Medulla oblongata (tissue), 1 donor: ENCODE measurements around the gene FBXW10.
"Not testable (repeated sequence)": the region's sequence is repeated elsewhere in the genome, so short reads cannot be mapped to it uniquely, and the experiment has no call there.

Source experiments
- DNase-seq: peaks from one replicate; pipeline ENCODE4 v3.0.0-alpha.2; 2015; ENCODE audit errors: extremely low spot score

FBXW10 gene

DNA sequence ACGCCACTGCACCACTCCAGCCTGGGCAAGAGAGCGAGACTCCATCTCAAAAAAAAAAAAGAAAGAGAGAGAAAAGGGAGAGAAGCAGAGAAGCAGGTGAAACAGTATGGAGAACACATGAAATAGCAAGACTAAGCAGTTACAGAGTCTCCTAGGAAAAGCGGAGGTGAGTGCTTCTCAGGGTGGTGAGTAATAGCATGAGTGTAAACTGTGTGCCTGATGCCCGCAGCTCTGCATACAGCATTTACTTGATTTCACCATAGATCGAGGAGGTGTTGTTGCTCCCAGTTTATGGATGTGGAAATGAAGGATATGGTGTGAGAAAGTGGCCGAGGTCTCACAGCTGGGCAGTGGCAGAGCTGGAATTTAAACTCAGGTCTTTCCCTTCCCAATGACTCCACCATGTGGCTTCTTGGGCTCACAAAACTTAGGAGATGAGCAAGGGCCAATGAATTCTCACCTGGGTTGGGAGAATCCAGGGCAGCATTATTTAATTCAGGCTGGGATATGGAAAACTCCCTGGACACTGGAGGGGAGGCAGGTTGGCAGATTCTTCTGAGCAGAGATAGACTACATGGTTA lies 10.1 kb downstream of the FBXW10 start:
- not testable (repeated sequence) for DNase-seq

DNA sequence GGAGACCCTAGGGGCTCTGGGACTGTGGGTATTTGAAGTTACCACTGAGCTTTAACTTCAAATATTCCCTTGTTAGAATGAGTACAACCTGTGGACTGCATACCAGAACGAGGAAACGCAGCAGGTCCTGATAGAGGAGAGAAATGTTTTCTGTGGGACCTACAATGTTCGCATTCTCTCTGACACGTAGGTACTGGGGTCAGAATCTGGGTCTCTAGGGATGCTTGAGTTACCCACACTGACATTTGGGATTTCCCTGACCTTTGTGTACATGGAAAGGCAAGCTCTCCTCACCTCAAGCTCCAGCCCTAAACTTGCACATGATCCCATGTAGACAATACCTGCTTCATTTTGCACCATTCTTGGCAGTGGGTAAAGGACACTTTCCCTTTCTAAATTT lies 12.1 kb downstream of the FBXW10 start:
- not testable (repeated sequence) for DNase-seq

DNA sequence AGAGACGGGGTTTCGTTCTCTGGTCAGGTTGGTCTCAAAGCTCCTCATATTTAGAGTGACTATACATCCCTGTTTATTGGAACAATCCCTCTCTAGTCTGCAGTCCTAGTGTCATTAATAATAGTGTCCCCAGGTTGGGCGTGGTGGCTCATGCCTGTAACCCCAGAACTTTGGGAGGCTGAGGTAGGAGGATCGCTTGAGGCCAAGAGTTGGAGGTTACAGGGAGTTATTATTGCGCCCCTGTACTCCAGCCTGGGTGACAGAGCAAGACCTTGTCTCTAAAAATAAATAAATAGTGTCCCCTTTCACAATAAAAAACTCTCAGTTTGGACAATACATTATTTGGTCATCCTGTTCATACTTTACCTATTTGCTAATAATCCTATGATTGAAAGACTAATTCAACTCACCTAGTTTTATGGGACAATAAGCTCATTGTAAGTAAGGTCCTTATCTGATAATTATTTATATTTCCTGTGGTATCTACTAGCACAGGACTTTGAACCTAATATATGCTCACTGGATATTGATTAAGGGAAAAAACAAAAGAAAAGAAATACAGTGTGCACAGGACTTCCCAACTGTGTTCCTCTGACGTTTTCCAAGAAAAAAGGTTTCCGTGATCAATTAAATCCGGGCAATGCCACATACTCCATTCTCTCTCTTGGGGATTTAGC lies 13.7 kb downstream of the FBXW10 start:
- DNase-seq = not testable (repeated sequence)

DNA sequence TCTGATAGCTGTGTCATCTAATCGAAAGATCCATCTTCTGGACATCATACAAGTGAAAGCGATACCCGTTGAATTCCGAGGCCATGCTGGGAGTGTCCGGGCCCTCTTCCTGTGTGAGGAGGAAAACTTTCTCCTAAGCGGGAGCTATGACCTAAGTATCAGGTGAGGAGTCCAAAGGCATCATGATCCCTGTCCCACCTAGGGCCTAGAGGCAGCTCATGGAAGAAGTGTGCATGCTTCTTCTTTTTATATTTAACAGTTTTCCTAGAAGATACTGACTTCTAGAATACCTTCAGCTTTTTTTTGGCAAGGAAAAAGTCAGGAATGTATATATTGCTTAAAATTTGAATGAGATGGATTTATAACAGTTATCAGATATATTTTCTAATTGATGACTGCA lies 14.5 kb downstream of the FBXW10 start:
- DNase-seq = not testable (repeated sequence)

DNA sequence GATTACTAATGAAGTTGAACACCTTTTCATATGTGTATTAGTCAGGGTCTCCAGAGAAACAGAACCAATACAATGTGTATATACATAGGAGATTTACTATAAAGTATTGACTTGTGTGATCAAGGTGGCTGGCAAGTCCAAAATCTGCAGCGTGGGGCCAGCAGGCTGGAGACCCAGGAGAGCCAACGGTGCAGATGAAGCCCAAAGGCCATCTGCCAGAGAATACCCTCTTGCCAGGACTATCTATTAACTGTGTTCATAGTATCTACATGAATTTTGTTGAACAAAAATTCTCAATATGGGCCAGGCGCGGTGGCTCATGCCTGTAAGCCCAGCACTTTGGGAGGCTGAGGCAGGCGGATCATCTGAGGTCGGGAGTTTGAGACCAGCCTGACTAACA lies 16.4 kb downstream of the FBXW10 start:
- DNase-seq = not testable (repeated sequence)

DNA sequence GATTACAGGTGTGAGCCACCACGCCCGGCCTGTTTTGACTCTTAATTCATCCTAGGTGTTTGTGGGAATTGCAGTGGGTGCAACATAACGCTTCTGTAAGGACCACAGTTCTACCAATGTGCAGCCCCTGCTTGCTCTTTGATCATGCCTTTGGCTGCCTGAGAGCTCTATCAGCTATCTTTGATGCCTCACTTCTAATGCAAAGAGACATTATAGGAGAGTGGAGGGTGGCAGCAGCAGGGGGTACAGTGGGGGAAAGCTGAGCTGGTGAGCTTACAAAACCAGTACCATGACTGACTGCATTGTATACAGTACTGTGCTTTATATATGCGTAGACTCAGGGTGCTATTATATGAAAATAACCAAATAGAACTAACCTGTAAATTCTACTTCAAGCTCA lies 26.7 kb downstream of the FBXW10 start:
- DNase-seq = not testable (repeated sequence)

DNA sequence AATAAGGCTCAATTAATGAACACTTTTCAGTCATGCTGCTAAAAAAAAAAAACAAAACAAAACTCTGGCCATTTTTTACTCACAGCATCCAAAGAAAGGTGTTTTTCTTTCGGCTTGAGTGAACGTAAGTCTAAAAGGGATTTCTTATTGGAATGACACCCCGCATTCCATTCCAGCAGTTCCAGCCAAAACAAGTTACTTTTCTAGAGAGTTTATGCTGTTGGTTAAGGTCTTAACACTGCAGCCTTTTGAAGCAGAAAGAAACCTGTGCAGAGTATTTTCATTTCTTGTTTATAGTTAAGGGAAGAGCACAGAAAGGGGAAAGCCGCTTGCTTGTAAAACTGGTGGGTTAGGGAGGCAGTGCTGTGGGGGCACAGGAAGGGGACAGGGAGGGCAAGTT lies 27.2 kb downstream of the FBXW10 start:
- DNase-seq = not testable (repeated sequence)

DNA sequence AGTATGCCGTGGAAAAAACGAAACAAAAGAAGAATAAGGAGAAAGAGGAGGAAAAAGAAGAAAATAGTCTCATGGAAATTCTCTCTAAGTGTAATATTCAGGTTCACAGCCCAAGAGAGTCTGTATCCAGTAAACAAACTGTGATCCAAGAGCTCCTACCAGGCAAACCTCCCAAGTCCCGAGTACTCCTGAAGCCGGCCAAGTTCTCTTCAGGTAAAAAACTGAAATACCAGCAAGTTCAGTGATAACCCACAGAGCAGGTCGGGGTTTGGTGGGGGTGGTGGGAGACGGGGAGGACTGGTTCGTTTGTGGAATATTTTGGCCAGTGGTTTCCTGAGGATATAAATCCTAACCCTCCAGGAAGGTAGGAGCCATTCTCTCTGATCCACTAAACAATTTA lies 28.6 kb downstream of the FBXW10 start:
- DNase-seq = no peak

DNA sequence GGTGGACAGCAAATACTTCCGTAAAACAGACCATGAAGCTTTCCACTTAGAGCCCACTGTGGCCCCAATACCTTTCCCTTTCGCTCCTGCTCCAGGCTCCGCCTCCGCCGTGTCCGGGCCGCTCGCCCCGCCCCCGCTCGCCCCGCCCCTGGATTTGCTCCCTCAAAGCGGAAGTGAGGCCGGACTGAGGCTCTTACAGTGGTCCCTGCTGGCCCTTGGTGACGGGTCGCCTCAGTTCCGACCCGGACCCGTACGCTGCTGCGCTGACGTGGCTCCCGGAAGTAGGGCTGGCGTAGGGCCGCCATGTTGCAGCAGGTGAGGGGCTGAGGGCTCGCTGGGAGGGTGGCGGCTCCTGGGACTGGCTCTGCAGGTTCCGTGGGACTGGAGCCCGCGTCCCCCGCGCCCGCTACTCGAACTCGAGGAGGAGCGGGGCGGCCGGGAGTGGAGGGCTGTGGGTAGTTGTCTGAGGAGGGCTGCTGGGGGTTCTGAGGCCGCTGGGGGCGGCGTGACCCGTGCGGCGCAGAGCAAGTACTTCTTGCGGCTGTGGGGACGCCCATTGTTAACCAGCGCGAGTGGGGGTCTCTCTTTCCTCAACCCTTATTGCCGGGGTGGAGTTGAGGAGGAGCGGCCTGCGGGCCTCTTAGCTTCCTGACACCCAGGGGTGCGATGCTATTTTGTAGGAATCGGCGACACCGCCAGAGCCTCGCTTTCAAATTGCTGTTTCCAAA lies 37.3 kb downstream of the FBXW10 start, which contains the start of gene TVP23B:
Gene TVP23B (plus strand): TSS at position 193 of the 728 bp plus-strand sequence. CDS start 111 bp downstream, at position 304.
- peak; percentile 96 for DNase-seq

DNA sequence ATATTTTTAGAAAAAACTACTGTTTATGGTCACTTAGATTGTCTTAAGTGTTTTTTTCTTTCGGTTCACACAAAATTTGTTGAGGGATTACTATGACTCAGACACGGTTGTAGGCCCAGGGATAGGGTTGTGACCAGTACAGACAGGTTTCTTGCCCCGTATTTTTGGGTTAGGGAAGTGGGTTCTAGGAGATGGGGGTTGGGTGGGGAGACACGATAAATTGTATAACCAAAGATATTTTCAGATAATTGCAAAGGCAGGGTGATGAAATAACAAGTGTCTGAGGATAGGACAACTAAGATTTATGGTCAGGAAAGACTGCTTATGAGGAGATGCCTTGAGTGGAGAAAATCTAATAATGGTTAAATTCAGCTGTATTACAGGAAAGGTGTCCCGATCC lies 38.0 kb downstream of the FBXW10 start:
- DNase-seq = not testable (repeated sequence)

DNA sequence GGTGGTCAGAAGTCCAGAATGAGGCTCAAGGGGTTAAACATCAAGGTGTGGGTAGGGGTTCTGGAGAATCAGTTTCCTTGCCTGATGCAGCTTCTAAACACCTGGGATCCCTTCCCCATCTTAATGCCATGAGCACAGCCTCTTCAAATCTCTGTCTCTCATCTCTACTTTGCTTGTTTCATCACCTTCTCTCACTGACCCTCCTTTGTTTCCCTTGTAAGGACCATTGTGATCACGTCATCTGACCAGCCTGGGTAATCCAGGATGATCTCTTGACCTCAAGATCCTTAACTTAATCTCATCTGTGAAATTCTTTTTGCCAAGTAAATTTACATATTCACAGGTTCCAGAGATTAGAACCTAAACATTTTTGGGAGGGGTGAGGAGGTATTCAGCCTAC lies 42.1 kb downstream of the FBXW10 start:
- DNase-seq = not testable (repeated sequence)

DNA sequence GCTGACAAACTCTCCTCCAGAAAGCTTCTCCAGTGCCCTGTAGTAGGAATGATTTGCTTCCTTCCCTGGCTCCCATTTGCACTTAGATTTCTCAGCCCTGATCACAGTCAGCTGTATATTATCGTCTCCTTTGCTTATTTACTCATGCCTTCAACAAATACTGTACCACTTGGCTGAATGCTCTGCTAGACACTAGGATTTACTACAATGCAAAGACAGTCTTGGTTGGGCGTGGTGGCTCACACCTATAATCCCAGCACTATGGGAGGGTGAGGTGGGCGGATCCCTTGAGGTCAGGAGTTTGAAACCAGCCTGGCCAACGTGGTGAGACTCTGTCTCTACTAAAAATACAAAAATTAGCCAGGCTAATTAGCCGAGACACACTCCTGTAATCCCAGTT lies 43.0 kb downstream of the FBXW10 start:
- DNase-seq = not testable (repeated sequence)

DNA sequence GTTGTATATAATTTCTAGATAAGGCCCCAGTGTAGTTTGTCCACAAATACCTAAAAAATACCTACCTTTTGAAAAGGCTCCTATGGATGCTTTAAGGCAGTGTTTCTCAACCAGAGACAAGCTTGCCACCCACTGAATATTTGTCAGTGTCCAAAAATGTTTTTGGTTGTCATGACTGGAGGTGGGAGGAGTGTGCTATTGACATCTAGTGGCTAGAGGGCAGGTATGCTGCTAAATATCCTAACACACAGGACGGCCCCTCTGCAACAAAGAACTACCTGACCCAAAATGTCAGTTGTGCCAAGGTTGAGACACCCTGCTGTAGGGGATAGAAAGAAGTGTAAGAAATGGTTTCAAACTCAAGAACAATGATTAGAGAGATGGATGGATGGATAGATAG lies 47.5 kb downstream of the FBXW10 start:
- not testable (repeated sequence) for DNase-seq

DNA sequence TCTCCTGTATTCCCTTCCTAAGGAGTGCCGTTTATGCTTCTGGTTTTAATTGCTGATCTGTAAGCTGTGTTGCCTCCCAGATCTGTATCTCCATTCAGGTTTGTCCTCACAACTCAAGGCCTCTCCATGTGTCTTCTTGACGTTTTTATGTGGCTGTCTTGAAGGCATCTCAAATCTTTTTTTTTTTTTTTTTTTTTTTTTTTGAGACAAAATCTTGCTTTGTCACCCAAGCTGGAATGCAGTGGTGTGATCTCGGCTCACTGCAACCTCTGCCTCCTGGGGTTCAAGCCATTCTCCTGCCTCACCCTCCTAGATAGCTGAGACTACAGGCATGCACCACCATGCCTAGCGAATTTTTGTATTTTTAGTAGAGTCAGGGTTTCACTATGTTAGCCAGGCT lies 51.0 kb downstream of the FBXW10 start:
- not testable (repeated sequence) for DNase-seq

DNA sequence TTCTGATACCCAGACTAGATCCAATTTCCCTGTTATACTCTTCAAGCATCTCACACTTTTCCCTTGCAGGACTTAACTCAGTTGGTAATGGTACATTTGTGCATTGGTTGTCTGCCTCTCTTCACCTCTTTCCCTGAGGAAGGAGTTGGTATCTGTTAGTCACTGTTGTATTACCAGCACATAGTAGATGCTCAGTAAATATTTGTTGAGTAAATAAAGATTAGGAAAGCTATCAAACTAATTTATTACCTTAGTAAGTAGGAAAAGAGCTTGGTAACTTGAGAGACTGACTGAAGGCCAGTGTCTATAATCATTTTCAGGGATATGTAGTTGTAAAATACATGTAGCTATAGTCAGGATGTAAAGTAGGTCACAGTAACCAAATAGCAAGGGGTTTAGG lies 53.0 kb downstream of the FBXW10 start:
- not testable (repeated sequence) for DNase-seq

DNA sequence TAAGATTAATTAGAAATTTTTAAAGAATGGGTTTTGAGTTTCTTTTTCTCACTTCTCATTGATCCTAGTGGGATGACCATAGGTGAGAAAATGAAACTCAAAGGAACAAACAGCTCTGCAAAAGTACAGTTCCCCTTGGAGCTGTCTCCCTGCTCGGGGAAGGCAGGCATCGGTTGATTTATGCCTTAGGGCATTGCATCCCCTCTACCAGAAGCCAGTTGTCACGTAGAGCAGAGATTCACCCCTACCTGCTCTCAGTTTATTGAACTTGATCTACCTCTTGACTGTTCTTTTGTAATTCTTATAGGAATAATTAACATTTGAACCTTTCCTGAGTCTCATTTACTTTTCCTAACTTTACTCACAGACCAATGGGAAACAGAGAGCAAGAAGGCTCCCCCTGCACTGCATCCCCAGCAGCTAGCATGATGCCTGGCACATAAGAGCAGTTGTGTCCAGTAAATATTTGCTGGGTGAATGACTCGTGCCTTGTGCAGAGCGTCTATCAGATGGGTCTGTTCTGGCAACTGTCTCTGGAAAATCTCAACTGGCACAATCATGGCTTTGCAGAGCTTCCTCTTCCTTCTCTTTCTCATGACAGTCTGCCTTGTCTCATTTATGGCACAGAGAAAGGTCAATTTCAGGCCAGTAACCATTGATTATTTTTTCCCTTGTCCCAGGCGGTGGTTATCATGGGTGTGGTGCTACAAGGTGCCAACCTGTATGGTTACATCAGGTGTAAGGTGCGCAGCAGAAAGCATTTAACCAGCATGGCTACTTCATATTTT lies 59.8 kb downstream of the FBXW10 start:
- DNase-seq = not testable (repeated sequence)

DNA sequence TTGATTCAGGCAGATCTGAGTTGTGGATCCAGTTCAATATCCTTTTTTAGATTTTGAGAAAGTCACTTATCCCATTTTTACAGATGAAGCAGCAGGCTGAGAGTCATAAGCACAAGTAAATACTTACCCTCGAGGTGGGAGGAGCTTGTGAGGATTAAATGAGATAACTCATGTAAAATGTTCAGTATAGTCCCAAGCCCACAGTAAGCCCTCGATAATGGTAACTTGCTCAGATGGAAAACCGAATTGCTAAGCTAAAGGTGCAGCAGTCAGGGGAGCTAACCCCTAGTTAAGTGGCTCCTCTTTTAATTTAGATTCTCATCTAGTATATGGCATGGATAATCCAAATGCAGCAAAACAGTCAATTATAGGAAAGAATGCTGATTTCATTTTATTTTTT lies 72.1 kb downstream of the FBXW10 start:
- not testable (repeated sequence) for DNase-seq

DNA sequence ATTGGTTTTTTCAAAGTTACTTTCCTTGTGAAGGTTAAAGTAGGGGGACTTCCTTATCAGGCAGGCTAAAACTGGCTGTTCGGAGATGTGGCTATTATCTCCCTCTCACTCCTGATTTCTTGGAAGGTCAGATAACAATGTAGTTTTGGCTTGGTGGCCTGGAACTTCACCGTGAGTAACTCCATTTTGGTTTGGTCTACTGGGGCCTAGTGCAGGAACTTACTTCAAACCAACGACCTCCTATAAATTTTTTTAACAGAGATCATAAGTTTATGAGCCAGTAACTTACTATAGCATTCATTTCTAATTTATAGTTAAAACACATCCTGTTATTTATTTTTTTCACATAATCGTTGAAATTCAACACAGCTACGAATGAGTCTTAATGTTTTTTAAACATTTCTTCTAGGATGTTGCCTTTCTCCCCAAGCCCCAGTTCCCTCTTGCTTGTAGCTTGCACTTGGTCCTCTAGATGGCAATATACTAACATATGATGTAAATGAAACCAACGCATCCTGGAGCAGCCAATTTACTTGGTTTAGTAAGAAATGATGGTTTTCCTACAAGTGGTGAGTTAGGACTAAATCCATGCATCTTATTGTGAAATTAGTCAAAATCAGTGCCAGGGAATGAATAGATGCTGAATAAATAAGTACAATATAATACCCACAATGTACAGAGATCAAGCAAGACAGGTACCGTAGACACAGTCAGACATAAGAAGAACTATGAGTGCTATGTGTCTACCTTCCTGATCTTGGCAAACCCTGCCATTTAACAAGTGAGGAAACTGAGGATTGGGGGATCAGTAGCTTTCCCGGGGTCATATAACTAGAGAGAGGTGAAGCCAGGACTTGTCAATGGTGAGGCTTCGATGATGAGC lies 72.9 kb downstream of the FBXW10 start:
- peak; percentile 81 for DNase-seq

DNA sequence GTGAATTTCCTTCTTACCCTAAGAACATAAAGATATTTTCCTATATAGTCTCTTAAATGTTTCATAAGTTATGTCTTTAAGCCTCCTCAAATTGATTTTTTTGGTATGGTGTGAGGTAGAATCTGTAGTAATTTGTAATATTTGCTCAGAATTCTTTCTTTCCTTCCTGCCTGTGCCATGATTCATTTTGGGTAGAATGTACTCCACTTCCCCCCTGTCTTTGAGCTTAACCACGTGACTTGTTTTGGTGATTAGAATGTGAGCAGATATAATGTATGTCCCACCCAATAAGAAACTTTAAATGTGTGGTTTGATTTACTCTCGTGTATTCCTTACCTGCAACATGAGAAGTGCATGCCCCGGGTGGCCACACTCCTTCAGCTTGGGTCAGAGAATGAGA lies 77.6 kb downstream of the FBXW10 start:
- DNase-seq = not testable (repeated sequence)

DNA sequence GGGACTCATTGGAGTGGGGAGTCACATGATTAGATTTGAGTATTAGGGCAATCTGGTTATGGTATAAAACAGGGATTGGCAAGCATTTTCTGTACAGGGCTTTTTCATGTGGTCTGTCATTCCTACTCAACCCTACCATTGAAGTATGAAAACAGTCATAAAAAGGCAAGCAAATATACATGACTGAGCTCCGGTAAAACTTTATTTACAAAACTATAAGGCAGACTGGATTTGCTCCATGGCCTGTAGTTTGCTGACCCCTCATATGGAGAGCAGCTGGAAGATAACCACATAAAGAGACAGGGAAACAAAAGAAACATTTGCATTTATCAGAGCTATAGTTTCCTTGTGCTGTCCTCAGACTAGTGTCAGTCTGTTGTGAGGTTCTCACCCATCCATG lies 83.8 kb downstream of the FBXW10 start:
- not testable (repeated sequence) for DNase-seq
